ENCODE data around the gene NAA20.

Gene NAA20

GRCh38 chr20:20076297-20077065 lies 59.3 kb downstream of the NAA20 start:
- no peak for DNase-seq

GRCh38 chr20:20078041-20078440 lies 60.9 kb downstream of the NAA20 start:
- DNase-seq, result no peak

GRCh38 chr20:20079102-20079784 lies 62.1 kb downstream of the NAA20 start:
- DNase-seq, result no peak
